ENCODE data around the gene HCAR3.
"Not testable (repeated sequence)": the region's sequence is repeated elsewhere in the genome, so short reads cannot be mapped to it uniquely, and the experiment has no call there.

The HCAR3 gene

DNA sequence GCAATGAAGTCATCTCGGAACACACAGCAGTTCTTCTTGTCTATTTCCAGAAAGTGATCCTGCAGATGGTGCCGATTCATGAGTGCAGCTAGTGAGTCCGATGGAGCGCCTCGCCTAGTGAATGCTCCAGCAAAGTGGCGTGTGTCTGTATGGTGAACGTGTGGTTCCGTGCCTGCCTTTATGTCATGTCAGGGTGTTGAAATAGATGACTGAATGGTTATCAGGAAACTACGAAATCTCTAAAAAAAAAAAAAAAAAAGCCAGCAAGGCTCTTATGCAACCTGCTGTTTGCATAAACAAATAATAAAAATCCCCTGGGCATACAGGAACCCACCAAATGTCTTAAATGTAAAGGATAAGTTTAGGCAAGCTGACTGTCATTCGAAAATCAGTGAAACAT, at the start of gene HCAR3:
HCAR3 (minus strand) TSS at position 154 of the 400 bp plus-strand sequence; CDS start at position 80, 74 bp downstream.
- DNase-seq = peak; percentile 65

DNA sequence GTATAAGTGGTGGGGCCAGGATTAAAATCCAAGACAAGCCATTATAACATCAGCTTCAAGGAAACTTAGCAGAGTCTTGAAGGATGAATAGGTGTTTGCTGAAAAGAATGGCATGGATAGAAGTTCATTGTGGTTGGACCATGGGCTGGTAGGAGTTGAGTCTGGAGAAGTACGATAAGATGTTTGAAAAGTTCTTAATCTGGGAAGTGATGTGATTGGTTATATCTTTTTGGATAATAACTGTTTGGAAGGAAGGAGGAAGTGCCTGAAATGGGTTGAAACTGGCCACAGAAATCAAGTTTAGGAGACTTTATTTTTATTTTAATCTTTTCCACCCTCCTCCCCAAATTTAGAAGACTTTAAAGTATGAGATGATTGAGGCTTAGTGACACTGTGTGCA, 41.0 kb upstream of the HCAR3 start:
- DNase-seq = no peak

DNA sequence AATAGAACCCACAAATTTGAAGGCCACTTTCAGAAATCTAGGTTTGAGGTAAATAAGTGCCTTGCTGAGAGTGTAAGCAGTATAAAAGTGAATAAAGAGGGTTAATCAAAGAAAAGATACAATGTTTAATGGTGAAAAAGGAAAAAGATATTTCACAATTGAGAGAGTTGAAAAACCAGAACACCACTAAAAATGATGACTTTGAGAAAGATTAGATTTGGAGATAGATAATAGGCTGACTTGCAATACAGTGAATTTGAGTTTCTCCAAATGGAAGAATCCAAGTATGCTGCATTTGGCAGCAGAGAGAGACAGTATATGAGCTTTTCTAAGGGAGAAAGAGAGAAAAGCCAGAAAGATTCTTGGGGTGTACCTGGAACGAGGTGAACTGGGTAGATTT, 38.2 kb upstream of the HCAR3 start:
- no peak for DNase-seq

DNA sequence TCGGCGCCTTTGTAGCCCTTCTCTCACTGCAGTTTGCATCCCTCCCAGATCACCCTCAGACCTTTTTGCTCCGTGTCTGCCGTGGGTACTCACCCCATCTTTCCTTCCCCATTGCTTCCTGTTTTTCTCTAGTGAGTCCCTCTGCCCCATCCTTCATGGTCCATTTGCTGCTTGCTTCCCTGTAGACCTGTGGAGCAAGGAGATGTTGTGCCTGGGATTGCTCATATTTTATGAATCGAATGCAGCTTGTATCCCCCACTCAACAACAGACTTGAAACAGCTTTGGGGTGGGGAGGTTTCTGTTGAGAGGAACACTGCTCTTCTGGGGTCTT, 36.7 kb upstream of the HCAR3 start:
- no peak for DNase-seq

DNA sequence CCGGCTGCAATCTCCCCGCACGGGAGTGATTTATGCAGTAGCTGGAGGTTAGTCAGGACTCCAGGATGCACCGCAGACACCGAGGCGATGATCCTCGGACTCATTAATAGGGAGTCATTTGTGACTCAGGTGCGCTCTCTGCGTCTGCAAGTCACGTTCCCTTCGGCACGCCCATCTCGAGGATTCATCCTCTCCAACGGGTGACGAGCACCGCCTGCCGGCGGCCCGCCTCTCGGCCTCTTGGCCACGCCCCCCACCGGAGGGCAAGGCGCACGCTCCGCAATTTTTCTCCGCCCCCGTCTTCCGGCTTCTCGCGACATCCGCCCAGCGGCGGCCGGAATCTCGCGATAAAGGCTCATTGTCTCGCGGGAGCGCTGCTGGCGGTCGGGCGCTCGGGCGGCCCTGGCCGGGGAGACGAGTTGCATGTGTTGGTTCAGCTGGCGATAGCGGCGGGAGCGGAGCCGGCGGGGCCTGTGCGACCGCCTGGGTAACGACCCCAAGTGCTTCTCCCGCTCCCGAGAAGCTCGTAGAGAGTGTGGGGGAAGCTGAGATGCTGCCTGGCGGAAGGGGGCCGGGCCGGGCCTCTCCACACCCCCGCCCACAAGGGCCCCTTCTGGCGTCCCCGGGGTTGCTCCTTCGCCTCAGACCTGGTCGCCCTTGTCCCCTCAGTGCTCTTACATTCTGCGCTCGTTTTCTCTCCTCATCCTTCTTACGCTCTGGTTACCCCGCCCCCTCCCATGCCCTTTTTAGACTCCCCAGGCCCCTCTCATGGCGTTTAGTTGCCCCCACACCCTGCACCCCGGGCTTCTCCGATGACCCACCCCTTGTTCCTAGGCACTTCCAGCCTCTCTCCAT, 36.1 kb upstream of the HCAR3 start, which contains the start of gene DENR:
DENR (plus strand) TSS at position 361 of the 855 bp plus-strand sequence. CDS start 878 bp downstream, outside the sequence.
- peak; percentile 98 for DNase-seq

DNA sequence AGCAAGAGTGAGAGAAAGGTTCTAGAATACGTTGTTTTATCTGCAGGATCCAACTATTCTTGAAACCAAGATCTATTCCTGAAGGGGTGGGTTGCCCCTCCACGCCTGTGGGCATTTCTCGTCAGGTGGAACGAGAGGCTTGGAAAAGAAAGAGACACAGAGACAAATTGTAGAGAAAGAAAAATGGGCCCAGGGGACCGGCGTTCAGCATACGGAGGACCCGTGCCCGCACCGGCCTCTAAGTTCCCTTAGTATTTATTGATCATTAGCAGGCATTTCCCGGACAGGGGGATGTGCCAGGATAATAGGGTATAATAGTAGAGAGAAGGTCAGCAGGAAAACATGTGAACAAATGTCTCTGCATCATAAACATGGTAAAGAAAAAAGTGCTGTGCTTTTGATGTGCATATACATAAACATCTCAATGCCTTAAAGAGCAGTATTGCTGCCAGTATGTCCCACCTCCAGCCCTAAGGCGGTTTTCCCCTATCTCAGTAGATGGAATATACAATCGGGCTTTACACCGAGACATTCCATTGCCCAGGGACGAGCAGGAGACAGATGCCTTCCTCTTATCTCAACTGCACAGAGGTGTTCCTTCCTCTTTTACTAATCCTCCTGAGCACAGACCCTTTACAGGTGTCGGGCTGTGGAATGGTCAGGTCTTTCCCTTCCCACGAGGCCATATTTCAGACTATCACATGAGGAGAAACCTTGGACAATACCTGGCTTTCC, 34.3 kb upstream of the HCAR3 start:
- DNase-seq = not testable (repeated sequence)

DNA sequence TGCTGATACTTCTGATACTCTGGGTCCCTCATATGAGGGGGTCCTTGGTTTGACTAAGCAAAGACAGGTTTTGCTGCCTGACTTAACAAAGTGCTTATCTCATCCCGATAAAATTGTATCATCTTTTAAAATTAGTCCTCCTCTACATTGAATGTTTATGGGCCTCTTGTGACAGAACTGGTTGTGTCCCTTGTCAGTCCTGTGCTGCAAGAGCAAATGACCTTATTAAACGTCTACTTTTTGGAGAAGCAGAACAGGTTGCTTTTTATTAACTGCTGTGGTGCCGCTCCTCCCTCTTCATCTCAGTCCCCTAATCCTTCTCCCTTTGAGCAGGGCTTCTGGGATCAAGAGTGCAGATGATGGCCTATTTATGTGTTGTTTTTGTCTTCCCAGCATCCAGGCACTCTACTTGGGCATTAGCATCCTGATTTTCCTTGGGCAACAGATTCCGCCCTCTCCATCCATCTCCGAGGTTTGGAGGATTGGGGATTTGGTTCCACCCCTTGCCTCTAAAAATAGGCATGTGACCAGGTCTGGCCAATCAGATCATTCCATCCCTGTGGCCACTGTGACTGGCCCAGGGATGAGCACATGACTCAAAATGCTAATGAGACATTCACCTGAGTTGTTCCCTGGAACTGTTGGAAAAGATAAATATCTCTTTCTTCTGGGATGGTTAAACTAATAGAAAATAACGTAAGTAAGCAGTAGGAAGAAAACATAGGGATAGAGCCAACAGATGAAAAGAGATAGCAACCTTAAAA, 33.1 kb upstream of the HCAR3 start:
- no peak for DNase-seq

DNA sequence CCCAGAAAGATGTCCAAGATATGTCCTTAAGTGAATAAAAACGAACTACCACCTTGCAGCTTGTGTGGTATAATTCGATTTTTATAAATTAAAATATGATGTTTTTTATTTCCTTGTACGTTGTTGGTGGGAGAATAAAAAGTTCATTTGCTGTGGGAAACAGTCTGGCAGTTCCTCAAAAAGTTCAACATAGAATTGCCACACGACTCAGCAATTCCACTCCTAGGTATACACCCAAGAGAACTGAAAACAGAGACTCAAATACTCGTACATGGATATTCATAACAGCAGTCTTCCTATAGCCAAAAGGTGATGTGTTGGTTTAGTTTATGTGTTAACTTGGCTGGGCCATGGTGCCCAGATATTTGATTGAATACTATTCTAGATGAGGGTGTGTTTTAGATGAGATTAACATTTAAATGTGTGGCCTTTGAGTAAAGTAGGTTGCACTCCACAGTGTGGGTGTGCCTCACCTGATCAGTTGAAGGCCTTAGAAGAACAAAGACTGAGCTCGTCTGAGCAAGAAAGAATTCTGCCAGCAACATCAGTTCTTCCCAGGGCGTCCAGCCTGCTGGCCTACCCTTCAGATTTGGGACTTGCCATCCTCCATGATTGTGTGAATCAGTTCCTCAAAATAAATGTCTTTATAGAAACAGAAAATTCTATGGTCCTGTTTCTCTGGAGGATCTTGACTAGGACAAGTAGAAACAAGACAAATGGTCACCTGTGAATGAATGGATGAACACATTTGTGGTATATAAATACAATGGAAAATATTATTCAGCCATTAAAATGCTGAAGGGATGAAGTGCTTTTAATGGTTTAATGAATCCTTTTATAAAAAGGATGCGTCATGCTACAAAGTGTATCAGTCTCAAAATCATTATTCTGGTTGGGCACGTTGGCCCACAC, 30.9 kb upstream of the HCAR3 start:
- no peak for DNase-seq

DNA sequence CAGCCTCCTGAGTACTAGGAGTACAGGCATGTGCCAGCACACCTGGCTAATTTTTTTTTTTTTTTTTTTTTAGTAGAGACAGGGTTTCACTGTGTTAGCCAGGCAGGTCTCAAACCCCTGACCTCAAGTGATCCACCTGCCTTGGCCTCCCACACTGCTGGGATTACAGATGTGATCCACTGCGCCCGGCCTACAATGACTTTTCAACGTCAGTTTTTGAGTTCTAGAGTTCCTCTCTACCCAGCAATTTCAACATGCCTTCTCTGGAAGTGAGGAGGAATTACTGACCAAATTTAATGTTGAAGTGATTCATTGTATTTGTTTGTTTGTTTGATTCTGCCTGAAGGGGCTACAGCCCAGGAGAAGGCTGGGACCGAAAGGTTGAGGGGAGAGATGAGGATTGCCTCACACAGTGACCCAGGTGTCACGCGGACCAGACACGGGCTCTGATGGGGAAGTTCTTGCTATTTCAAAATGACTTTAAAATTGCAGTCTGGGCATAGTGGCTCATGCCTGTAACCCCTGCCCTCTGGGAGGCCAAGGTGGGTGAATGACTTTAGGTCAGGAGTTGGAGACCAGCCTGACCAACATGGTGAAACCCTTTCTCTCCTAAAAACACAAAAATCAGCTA, 27.4 kb upstream of the HCAR3 start:
- peak; percentile 48 for DNase-seq

DNA sequence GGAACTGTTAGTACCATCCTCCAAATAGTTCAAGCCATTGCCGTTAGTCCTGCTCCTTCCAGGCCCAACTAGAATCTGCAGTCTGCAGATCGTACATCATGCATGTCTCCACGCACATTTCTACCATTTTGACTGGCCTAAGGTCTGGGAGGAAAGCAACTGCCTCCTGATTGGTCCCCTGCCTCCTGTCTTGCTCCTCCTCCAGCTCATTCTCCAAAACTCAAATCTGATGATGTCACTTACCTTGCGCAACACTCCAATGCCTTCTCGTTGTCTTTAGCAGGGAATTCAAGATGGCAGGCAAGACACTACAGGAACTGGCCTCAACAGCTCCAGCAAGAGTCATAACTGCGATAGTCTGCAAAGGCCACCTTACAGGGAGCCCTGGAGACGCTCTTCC, 23.7 kb upstream of the HCAR3 start:
- no peak for DNase-seq

DNA sequence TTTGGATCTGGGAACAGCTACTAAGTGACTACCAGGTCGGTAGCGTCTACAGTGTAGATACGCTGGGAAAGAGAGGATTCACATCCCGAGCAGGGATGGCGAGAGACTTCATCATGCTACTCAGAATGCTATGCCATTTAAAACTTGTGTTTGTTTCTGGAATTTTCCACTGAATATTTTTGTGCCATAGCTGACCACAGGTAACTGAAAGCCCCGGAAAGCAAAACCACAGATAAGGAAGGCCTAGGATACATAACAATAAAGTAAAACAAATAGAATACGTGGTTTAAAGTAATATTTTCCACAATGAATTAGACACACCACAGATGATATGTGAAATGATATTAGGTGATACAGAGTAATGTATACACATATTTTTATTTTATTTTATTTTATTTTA, 22.0 kb upstream of the HCAR3 start:
- DNase-seq = no peak

DNA sequence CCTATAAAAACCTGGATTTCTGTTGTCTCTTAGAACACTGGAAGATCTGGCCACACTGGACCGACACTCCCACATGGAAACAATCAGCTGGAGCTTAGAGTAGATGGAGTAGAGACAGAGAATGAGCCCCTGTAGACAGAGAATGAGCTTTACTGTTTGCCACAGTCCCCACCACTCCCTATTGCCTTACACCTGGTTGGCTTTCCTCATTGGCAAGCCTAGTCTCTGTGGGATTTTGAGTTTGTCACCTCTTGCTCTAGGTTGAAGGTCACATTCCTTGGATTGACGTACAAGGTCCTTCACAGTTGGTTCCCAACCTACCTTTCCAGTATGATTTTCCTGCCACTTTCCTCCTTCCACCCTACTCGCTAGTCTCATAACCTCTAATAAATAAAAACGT, 16.0 kb upstream of the HCAR3 start:
- DNase-seq = no peak

DNA sequence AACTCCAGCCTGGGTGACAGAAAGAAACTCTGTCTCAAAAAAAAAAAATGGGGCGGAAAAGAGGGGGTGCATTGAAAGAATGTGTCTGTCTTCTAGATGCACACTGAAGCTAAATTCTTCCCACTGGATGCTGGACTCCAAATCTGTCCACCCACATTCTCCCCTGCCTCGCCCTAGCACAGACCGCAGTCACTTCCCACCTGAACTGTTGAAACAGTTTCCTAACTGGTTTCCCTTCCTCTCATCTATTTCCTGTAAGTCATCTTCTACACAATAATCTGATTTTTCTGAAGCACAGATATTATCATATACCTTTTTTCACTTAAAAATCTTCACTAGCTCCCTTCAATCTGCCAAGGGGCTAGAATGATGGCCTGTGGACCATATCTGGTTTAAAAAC, 15.6 kb upstream of the HCAR3 start:
- peak; percentile 26 for DNase-seq

DNA sequence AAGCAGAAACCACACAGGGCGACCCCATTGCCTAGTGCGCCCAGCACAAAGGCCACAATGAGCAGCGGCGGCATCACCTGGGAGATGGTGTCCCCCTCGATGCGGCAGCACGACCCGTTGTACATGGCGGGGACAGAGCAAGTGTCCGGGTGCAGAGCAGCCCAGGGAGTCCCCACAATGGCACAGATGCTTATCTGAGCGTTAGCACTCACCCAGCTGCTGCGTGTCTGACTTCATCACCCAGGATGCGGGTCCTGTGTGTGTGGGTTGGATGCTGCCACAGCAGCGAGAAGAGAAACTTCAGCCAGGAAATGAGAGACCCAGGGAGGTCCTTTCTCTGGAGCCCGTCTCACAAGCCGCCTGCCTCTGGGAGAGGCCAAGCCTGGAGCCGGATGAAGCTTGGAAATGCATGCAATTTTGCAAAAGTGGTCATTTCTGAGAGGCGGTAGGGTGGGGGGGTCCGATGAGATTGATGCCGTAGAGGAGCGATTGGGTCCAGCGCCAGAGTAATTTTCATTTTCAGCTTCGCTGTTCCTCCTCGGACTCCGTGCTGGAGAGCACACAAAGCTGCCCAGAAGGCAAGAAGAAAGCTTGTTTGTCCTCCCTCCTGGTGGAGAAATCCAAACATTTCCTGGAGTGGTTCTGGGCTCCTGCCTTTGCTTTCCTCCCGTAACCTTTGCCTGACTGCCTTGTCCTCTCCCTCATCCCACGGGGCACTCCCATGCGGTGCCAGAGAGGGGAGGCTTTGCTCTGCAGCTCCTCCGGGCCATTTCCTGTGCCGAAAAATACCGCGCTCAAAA, 13.8 kb upstream of the HCAR3 start, which contains the start of gene HCAR1:
HCAR1 (minus strand) TSS at position 630 of the 800 bp plus-strand sequence; CDS start at position 125, 505 bp downstream.
- no peak for DNase-seq

DNA sequence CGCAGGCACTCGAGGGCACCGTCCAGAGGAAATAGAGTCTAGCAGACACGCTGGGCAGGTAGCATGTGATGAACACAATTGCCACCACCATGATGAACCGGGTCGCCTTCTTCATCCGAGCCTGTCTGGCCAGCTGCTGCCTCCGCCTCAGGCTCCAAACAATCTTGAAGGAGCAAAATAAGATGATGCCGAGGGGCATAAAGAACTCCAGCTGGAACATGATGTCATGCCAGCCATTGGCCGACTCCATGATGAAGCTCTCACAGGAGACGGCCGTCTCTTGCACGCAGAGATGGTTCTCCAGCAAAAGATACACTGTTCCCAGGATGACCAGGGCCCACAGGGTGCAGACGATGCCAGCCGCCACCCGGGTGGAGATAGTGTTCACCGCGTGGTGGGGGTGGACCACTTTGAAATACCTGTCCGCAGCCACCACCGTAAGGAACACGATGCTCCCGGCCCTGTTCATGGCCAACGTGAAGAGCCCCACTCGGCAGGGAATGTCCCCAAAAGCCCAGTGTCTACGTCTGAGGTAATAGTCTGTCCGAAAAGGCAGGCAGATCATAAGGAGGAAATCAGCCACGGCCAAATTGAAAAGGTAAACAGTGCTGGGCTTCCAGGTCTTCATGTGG, 13.1 kb upstream of the HCAR3 start:
- DNase-seq = no peak

DNA sequence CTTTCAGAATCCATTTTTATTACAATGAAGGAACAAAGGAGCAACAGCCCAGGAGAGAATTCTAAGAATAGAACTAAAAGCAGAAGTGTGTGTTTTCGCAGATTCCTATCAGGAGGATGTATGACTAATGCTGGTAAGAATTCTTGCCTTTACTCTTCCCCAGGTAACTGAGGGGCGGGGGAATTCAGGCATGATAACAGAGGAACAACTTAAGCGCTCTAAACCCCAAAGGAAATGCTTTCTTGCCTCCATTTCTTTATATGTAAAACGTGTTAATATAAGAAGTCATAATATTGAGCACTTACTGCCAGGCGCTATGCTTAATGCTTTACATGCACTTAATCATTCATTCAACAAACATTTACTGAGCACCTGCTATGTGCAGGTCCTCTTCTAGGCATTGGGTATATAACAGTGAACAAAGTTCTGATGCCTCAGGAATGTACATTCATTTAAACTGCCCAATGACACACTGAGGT, 9.5 kb upstream of the HCAR3 start:
- DNase-seq = no peak

DNA sequence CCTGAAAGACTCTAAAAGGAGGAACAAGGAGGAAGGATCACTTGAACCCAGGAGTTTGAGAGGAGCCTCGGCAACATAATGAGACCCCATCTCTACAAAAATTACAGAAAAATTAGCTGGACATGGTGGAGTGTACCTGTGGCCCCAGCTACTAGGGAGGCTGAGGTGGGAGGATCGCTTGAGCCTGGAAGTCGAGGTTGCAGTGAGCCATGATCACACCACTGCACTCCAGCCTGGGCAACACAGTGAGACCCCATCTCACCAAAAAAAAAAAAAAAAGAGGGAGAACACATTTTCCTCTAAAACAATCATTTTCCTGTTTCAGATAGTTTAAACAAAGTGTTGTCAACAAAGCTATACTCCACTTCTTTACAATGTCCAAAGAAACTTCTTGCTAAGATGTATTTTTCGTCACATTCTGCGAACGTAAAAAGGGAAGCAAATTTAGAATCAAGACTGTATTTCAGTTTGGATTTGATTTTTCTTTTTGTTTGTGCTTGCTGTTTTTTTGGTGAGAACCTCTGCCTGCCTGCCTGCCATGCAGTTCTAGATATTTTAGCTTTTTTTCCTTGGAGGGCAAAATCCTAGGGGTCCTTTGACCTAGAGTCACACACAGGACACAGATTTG, 9.0 kb upstream of the HCAR3 start:
- DNase-seq = no peak

DNA sequence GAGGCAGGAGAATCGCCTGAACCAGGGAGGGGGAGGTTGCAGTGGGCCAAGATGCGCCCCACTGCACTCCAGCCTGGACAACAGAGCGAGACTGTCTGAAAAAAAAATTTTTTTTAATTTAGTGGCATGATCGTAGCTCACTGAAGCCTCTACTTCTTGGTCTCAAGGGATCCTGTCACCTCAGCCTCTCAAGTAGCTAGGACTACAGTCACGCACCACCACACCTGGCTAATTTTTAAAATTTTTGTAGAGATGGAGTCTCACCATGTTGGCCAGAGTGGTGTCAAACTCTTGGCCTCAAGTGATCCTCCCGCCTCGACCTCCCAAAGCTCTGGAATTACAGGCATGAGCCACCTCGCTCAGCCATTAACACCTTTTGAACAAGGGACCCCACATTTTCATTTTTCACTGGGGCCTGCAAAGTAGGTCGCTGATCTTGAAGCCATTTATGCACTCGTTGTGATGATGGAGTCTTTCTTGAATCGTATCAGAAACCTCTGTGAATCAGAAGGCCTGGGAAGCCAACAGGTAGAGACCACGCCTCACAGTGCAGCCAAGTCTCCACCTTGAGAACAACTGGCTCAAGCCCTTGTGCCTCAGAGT, 8.1 kb upstream of the HCAR3 start:
- no peak for DNase-seq

DNA sequence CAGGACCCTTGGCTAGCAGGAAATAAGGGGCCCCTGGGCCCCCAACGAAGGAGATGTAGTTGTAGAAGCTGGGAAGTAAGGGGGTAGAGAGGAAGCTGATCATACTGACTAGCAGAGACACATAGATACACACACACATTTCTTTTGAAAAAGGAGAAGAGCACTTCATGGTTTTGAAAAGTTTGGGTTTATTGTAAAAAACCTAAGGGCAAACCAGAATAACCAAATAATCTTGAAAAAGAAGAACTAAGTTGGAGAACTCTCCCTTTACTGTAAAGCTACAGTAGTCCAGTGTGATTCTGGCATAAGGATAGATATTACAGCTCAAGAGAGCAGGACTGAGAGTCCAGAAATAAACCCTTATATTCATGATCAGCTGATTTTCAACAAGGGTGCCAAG, 5.8 kb upstream of the HCAR3 start:
- DNase-seq = no peak

All from CD4-positive, alpha-beta T cell treated with Interferon gamma for 1 hour (primary cell).